PC-3 (cell line): ENCODE data around the gene SDK2. TPM values are rescaled to one million over a fixed set of nuclear protein-coding genes. Genes with fewer than 3 reads are reported as not detected.
"Not testable (repeated sequence)": the region's sequence is repeated elsewhere in the genome, so short reads cannot be mapped to it uniquely, and the experiment has no call there.

ENCODE experiments used
- ATAC-seq: fragments of 200-7000 bp; cut with Tn5 transposase; 2 replicates; pipeline ENCODE4 v1.9.1; 2020; ENCODE audit warnings: mild to moderate bottlenecking, moderate library complexity
- BruUV-seq: library from RNA; stranded (reverse); fragments of 400-500 nt; replicated peaks from 2 replicates; lab custom pipeline; 2021; lab: Mats Ljungman, UMichigan
- CTCF ChIA-PET: fragments of 300-600 bp; sonication (Branson Sonifier 250); formaldehyde crosslinking; loops from one replicate; lab custom pipeline; 2022; ENCODE audit warnings: antibody characterized with exemption; lab: Charles Lee
- POLR2A ChIA-PET: fragments of 300-600 bp; sonication (Branson Sonifier 250); formaldehyde crosslinking; loops from one replicate; lab custom pipeline; 2022; ENCODE audit warnings: antibody characterized with exemption; ENCODE audit not compliant: unreplicated experiment; lab: Charles Lee
- DNase-seq: peaks from one replicate; pipeline ENCODE4 v3.0.0-alpha.2; 2015
- H2AFZ ChIP-seq: fragments of 300-600 bp; sonication (generic); 2 replicates; pipeline ENCODE4 v1.6.0; 2016; ENCODE audit warnings: antibody characterized with exemption, low read length
- H3F3A ChIP-seq: fragments of 300-600 bp; sonication (generic); one replicate; pipeline ENCODE4 v1.6.0; 2017; ENCODE audit warnings: antibody characterized with exemption, low read length, control low read depth, mild to moderate bottlenecking; ENCODE audit not compliant: unreplicated experiment
- H3K27ac ChIP-seq: fragments of 300-600 bp; sonication (generic); 2 replicates; pipeline ENCODE4 v1.5.1; 2016; ENCODE audit warnings: mild to moderate bottlenecking, low read length
- H3K27me3 ChIP-seq: fragments of 300-600 bp; sonication (generic); 2 replicates; pipeline ENCODE4 v1.6.1; 2016; ENCODE audit warnings: low read length, mixed read lengths
- H3K36me3 ChIP-seq: fragments of 300-600 bp; sonication (generic); 2 replicates; pipeline ENCODE4 v1.6.1; 2016; ENCODE audit warnings: low read depth, mixed run types, low read length, mixed read lengths
- H3K4me1 ChIP-seq: fragments of 300-600 bp; sonication (generic); 2 replicates; pipeline ENCODE4 v1.5.1; 2016; ENCODE audit warnings: low read length; ENCODE audit not compliant: insufficient read depth
- H3K4me2 ChIP-seq: fragments of 300-600 bp; sonication (generic); 2 replicates; pipeline ENCODE4 v1.6.0; 2016; ENCODE audit warnings: low read length
- H3K4me3 ChIP-seq: fragments of 300-600 bp; sonication (generic); 2 replicates; pipeline ENCODE4 v1.5.1; 2016; ENCODE audit warnings: mild to moderate bottlenecking, low read length, mixed read lengths
- H3K79me2 ChIP-seq: fragments of 300-600 bp; sonication (generic); 2 replicates; pipeline ENCODE4 v1.6.1; 2017; ENCODE audit warnings: low read length, mixed read lengths
- H3K9ac ChIP-seq: fragments of 300-600 bp; sonication (generic); 2 replicates; pipeline ENCODE4 v1.6.0; 2016; ENCODE audit warnings: mild to moderate bottlenecking, low read length
- H3K9me2 ChIP-seq: fragments of 300-600 bp; sonication (generic); replicated peaks from 2 replicates; pipeline ENCODE4 v1.6.1; 2016; ENCODE audit warnings: mixed run types, low read length, mixed read lengths
- H3K9me3 ChIP-seq: fragments of 300-600 bp; sonication (generic); 2 replicates; pipeline ENCODE4 v1.6.1; 2016; ENCODE audit warnings: low read length, mixed read lengths
- H4K20me1 ChIP-seq: fragments of 300-600 bp; sonication (generic); 2 replicates; pipeline ENCODE4 v1.6.1; 2016; ENCODE audit warnings: low read length, mixed read lengths
- CTCF ChIP-seq: fragments of 300-600 bp; sonication (generic); conservative IDR thresholded peaks from 2 replicates; pipeline ENCODE4 v1.5.1; 2017; ENCODE audit warnings: antibody characterized with exemption, low read depth, mild to moderate bottlenecking, low read length
- EZH2 ChIP-seq: fragments of 300-600 bp; sonication (generic); IDR thresholded peaks from one replicate; pipeline ENCODE4 v1.6.1; 2017; ENCODE audit warnings: antibody characterized with exemption, mild to moderate bottlenecking, low read length; ENCODE audit not compliant: unreplicated experiment
- EZH2phosphoT487 ChIP-seq: fragments of 300-600 bp; sonication (generic); IDR thresholded peaks from 2 replicates; pipeline ENCODE4 v1.6.1; 2018; ENCODE audit warnings: mild to moderate bottlenecking, antibody characterized with exemption, low read length, borderline replicate concordance
- intact Hi-C: fragments of 100-400 bp; cut with micrococcal nuclease; formaldehyde crosslinking; loops from 2 replicates; pipeline ENCODE4 v1.9.0; 2023
- total RNA-seq: library from RNA; depleted of rRNA; stranded (reverse); fragments of >200 nt; gene quantifications from 2 replicates; pipeline ENCODE4 v1.2.3, GENCODE V29; 2014

The SDK2 gene
- total RNA-seq, 1 experiment from 2014 or later: 0.07 TPM

GRCh38 chr17:73309727-73310596 is 334.3 kb downstream of the SDK2 start:
- Histone ChIP-seq H3K9ac (peak overlapping the region; percentile 86), H4K20me1 (peaks cover 12% of the 10 kb centered on the region), H3K4me2 (peak overlapping the region; percentile 100), H3K79me2 (peaks cover 68% of the 10 kb centered on the region), H3K9me2 (no peaks in the 10 kb centered on the region), H3K27ac (peak overlapping the region; percentile 76), H3K36me3 (0 out of 2 replicates have a peak, but pooled peaks cover 7% of the 10 kb centered on the region), H2AFZ (peak overlapping the region; percentile 68; the same call in 1 of the 2 replicates), H3K4me3 (peak overlapping the region; percentile 94), H3F3A (no peaks in the 10 kb centered on the region), H3K27me3 (no peaks in the 10 kb centered on the region), H3K4me1 (peaks cover 56% of the 10 kb centered on the region), H3K9me3 (no peaks in the 10 kb centered on the region)
- intact Hi-C loops: loop anchor here (5.0 to 10.0 kb wide), 4 partner anchors 53 to 895 kb away; partner anchors contain the start of genes COG1 and RPL38
- TF ChIP-seq CTCF: no peak
- DNase-seq: no peak
- TSS peak; percentile 53 for BruUV-seq
- ChIA-PET POLR2A (interaction anchor here (0.6 to 1.8 kb wide), 3 partner anchors 16 to 60 kb away, joined by 3 to 15 read pairs (median 4); no protein-coding TSS in a partner anchor), CTCF (interaction anchor here (0.8 to 1.6 kb wide), 5 partner anchors 18 to 60 kb away, joined by 3 to 13 read pairs (median 5); no protein-coding TSS in a partner anchor)
- no peak for ATAC-seq

DNA sequence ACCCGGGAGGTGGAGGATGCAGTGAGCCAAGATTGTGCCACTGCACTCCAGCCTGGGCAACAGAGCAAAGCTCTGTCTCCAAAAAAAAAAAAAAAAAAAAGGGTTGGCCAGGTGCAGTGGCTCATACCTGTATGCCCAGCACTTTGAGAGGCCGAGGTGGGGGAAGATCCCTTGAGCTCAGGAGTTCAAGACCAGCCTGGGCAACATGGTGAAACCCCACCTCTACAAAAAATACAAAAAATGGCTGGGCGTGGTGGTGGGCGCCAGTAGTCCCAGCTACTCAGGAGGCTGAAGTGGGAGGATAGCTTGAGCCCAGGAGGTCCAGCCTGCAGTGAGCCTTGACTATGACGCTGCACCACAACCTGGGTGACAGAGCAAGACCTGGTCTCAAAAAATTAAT is 335.3 kb downstream of the SDK2 start:
- POLR2A ChIA-PET: interaction anchor here (0.6 kb wide), 1 partner anchor 1874 kb away, joined by 5 read pairs; no protein-coding TSS in a partner anchor
- H4K20me1 ChIP-seq: peaks cover 12% of the 10 kb centered on the region
- DNase-seq, H3K9me2 ChIP-seq, ATAC-seq, BruUV-seq, H3K9me3 ChIP-seq, H3K36me3 ChIP-seq, H3K27me3 ChIP-seq, H3F3A ChIP-seq, CTCF ChIA-PET, H2AFZ ChIP-seq: not testable (repeated sequence)
- intact Hi-C loops: loop anchor here (5.0 to 10.0 kb wide), 2 partner anchors 52 to 896 kb away; partner anchors contain the start of gene RPL38
- H3K27ac ChIP-seq: peak overlapping the region; percentile 52
- H3K9ac ChIP-seq: peak overlapping the region; percentile 2; the same call in 1 of the 2 replicates
- H3K79me2 ChIP-seq: peaks cover 78% of the 10 kb centered on the region
- H3K4me3 ChIP-seq: peak overlapping the region; percentile 44
- peak overlapping the region; percentile 100 for H3K4me2 ChIP-seq
- peaks cover 66% of the 10 kb centered on the region for H3K4me1 ChIP-seq

- Histone ChIP-seq H3K4me3 (peak overlapping the region; percentile 44), H3K4me1 (peaks cover 73% of the 10 kb centered on the region), H3K36me3 (0 out of 2 replicates have a peak, but pooled peaks cover 7% of the 10 kb centered on the region), H3K27ac (peak overlapping the region; percentile 52), H3K9ac (peak overlapping the region; percentile 2), H4K20me1 (peaks cover 12% of the 10 kb centered on the region), H3K79me2 (peaks cover 86% of the 10 kb centered on the region), H3F3A (no peaks in the 10 kb centered on the region), H3K27me3 (no peaks in the 10 kb centered on the region), H3K9me3 (no peaks in the 10 kb centered on the region), H3K4me2 (peak overlapping the region; percentile 100), H2AFZ (no peak overlapping the region), H3K9me2 (no peaks in the 10 kb centered on the region)
- TF ChIP-seq EZH2 (no peak), CTCF (no peak), EZH2phosphoT487 (no peak)
- TSS peak; percentile 0 for BruUV-seq
- DNase-seq (peak; percentile 95), ATAC-seq (no peak)
- ChIA-PET CTCF (interaction anchor here (0.6 to 0.9 kb wide), 2 partner anchors 12 to 62 kb away, joined by 3 to 8 read pairs; no protein-coding TSS in a partner anchor), POLR2A (interaction anchor here (0.6 kb wide), 1 partner anchor 1873 kb away, joined by 5 read pairs; no protein-coding TSS in a partner anchor)
- intact Hi-C loops: loop anchor here (5.0 to 10.0 kb wide), 2 partner anchors 51 to 897 kb away; partner anchors contain the start of gene RPL38
Measured at GRCh38 chr17:73308017-73308823, 336.0 kb downstream of the SDK2 start.
